ENCODE results near the gene MAD1L1.

Gene MAD1L1

GRCh38 chr7:1940863-1941262 is 291.9 kb downstream of the MAD1L1 start:
- H3K79me1 ChIP-seq (ENCODE audit: low read length): no peaks in the 10 kb centered on the region
- H2AK5ac ChIP-seq (ENCODE audit: low read length): no peak overlapping the region
- no peak overlapping the region for H3K18ac ChIP-seq (ENCODE audit: low read length)
- peaks cover 0 to 2% of the 10 kb centered on the region in 2 experiments for H3K36me3 ChIP-seq (ENCODE audit: control insufficient read depth in 1 of 2, insufficient read depth in 2 of 2, low read length in 2 of 2)
- no peak overlapping the region for H3K4me2 ChIP-seq (ENCODE audit: low read length)
- H3K4ac ChIP-seq (ENCODE audit: low read depth, low read length): no peak overlapping the region
- no peak overlapping the region for H4K91ac ChIP-seq (ENCODE audit: low read depth, low read length)
- H3K79me2 ChIP-seq (ENCODE audit: control insufficient read depth, insufficient read depth, low read length, poor library complexity): no peaks in the 10 kb centered on the region
- H3K23ac ChIP-seq (ENCODE audit: low read length): no peak overlapping the region
- H3K9ac ChIP-seq (ENCODE audit: low read length): no peak overlapping the region
- H3K14ac ChIP-seq (ENCODE audit: low read length): no peak overlapping the region
- peaks cover 4% of the 10 kb centered on the region for H3K9me3 ChIP-seq (ENCODE audit: insufficient read depth, low read depth, low read length)
- no peak overlapping the region for H2AFZ ChIP-seq (ENCODE audit: insufficient read depth, low read length, poor library complexity)
- H2BK5ac ChIP-seq (ENCODE audit: low read depth, low read length, poor library complexity): no peak overlapping the region
- no peak for DNase-seq
- no peak overlapping the region for H2BK120ac ChIP-seq (ENCODE audit: insufficient read depth, low read length, poor library complexity)
- no peaks in the 10 kb centered on the region for H3K4me1 ChIP-seq (ENCODE audit: control insufficient read depth in 1 of 2, insufficient read depth in 2 of 2, low read length in 2 of 2)
- H3K4me3 ChIP-seq (ENCODE audit: low read depth, low read length): no peak overlapping the region
- no peak overlapping the region for H3K27ac ChIP-seq (ENCODE audit: low read depth, low read length)
- no peaks in the 10 kb centered on the region for H3K27me3 ChIP-seq (ENCODE audit: insufficient read depth, low read length)
- no peak overlapping the region for H4K8ac ChIP-seq (ENCODE audit: low read depth, low read length)
- no CpG with 5 or more reads among the region's 16 CpGs for WGBS (ENCODE audit: extremely low coverage, insufficient coverage, insufficient read length)
- H4K12ac ChIP-seq (ENCODE audit: low read depth, low read length): no peak overlapping the region
- no peak overlapping the region for H2BK12ac ChIP-seq (ENCODE audit: low read length)

- Histone ChIP-seq H3K79me1 (ENCODE audit: low read length) (no peaks in the 10 kb centered on the region), H3K4me1 (ENCODE audit: control insufficient read depth in 1 of 2, insufficient read depth in 2 of 2, low read length in 2 of 2) (no peaks in the 10 kb centered on the region), H3K4ac (ENCODE audit: low read depth, low read length) (no peak overlapping the region), H3K9me3 (ENCODE audit: insufficient read depth, low read depth, low read length) (peaks cover 6% of the 10 kb centered on the region), H3K79me2 (ENCODE audit: control insufficient read depth, insufficient read depth, low read length, poor library complexity) (no peaks in the 10 kb centered on the region), H3K9ac (ENCODE audit: low read length) (no peak overlapping the region), H3K4me3 (ENCODE audit: low read depth, low read length) (no peak overlapping the region), H2BK12ac (ENCODE audit: low read length) (no peak overlapping the region), H3K18ac (ENCODE audit: low read length) (no peak overlapping the region), H2AFZ (ENCODE audit: insufficient read depth, low read length, poor library complexity) (no peak overlapping the region), H3K23ac (ENCODE audit: low read length) (no peak overlapping the region), H3K14ac (ENCODE audit: low read length) (no peak overlapping the region), H2BK5ac (ENCODE audit: low read depth, low read length, poor library complexity) (no peak overlapping the region), H2BK120ac (ENCODE audit: insufficient read depth, low read length, poor library complexity) (no peak overlapping the region), H3K27ac (ENCODE audit: low read depth, low read length) (no peak overlapping the region), H4K12ac (ENCODE audit: low read depth, low read length) (no peak overlapping the region), H3K27me3 (ENCODE audit: insufficient read depth, low read length) (no peaks in the 10 kb centered on the region), H3K4me2 (ENCODE audit: low read length) (no peak overlapping the region), H2AK5ac (ENCODE audit: low read length) (no peak overlapping the region), H4K91ac (ENCODE audit: low read depth, low read length) (no peak overlapping the region), H3K36me3 (ENCODE audit: control insufficient read depth in 1 of 2, insufficient read depth in 2 of 2, low read length in 2 of 2) (no peaks in the 10 kb centered on the region), H4K8ac (ENCODE audit: low read depth, low read length) (no peak overlapping the region)
- peak in 1 of 2 donors; percentile 34 for DNase-seq
- WGBS (ENCODE audit: extremely low coverage, insufficient coverage, insufficient read length): no CpG with 5 or more reads among the region's 21 CpGs
Observed at GRCh38 chr7:1940402-1940786, 292.4 kb downstream of the MAD1L1 start.

DNA sequence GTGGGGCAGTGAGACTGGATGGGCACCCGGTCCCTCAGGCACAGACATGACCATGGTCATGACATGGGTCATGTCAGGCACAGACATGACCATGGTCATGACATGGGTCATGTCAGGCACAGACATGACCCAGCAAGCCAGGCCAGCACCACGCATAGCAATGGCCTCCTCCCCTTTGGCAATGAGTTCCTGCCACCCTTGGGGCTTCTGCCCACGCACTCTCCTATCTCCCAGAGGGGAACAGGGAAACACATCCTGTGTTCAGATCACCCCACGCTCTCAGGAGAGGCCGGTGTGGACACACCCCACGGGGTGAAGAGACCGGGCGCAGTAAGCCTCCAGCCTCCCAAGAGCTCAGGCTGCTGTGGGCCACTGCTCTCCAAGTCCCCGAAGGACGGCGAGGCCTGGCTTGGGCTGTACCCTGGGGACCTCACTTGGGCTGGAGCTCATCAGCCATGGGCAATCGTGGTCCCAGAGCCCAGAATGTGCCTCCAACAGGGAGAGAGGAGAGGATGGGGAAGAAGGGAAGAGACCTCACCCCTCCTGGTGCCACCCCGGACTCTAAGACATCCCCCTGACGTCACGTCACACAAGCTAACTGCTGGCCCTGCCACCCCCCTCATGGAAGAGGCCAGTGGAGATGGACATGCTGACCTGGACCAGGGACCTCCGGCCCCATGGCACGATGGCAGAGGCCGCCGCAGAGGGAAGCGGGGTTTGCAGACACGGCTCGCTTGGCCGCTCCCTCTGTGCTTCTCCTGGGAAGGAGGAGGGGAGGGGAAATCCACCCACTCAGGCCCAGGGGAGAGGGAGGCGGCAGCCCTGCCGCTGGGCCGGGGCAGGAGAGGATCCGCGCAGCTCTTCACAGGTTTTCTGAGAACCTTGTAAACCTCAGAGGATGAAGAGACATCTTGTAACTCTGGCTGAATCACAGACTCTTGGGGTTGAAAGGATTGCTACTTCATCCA is 293.0 kb downstream of the MAD1L1 start:
- H3K14ac ChIP-seq (ENCODE audit: low read length): no peak overlapping the region
- H3K36me3 ChIP-seq (ENCODE audit: control insufficient read depth in 1 of 2, insufficient read depth in 2 of 2, low read length in 2 of 2): no peaks in the 10 kb centered on the region
- H3K4me3 ChIP-seq (ENCODE audit: low read depth, low read length): no peak overlapping the region
- no peak overlapping the region for H2BK12ac ChIP-seq (ENCODE audit: low read length)
- H3K27ac ChIP-seq (ENCODE audit: low read depth, low read length): no peak overlapping the region
- no peak overlapping the region for H3K9ac ChIP-seq (ENCODE audit: low read length)
- no peak overlapping the region for H4K91ac ChIP-seq (ENCODE audit: low read depth, low read length)
- no peak overlapping the region for H3K4me2 ChIP-seq (ENCODE audit: low read length)
- H3K27me3 ChIP-seq (ENCODE audit: insufficient read depth, low read length): no peaks in the 10 kb centered on the region
- no peaks in the 10 kb centered on the region for H3K4me1 ChIP-seq (ENCODE audit: control insufficient read depth in 1 of 2, insufficient read depth in 2 of 2, low read length in 2 of 2)
- WGBS (ENCODE audit: extremely low coverage, insufficient coverage, insufficient read length): no CpG with 5 or more reads among the region's 28 CpGs
- no peak overlapping the region for H2BK5ac ChIP-seq (ENCODE audit: low read depth, low read length, poor library complexity)
- no peak overlapping the region for H4K8ac ChIP-seq (ENCODE audit: low read depth, low read length)
- H3K9me3 ChIP-seq (ENCODE audit: insufficient read depth, low read depth, low read length): peaks cover 6% of the 10 kb centered on the region
- H3K4ac ChIP-seq (ENCODE audit: low read depth, low read length): no peak overlapping the region
- H3K79me1 ChIP-seq (ENCODE audit: low read length): no peaks in the 10 kb centered on the region
- H2BK120ac ChIP-seq (ENCODE audit: insufficient read depth, low read length, poor library complexity): no peak overlapping the region
- H2AK5ac ChIP-seq (ENCODE audit: low read length): no peak overlapping the region
- no peak for DNase-seq
- no peak overlapping the region for H2AFZ ChIP-seq (ENCODE audit: insufficient read depth, low read length, poor library complexity)
- H3K23ac ChIP-seq (ENCODE audit: low read length): no peak overlapping the region
- no peaks in the 10 kb centered on the region for H3K79me2 ChIP-seq (ENCODE audit: control insufficient read depth, insufficient read depth, low read length, poor library complexity)
- H3K18ac ChIP-seq (ENCODE audit: low read length): no peak overlapping the region
- no peak overlapping the region for H4K12ac ChIP-seq (ENCODE audit: low read depth, low read length)

GRCh38 chr7:1938788-1939433 is 293.8 kb downstream of the MAD1L1 start:
- Histone ChIP-seq H4K91ac (ENCODE audit: low read depth, low read length) (no peak overlapping the region), H3K27ac (ENCODE audit: low read depth, low read length) (no peak overlapping the region), H3K36me3 (ENCODE audit: control insufficient read depth in 1 of 2, insufficient read depth in 2 of 2, low read length in 2 of 2) (no peaks in the 10 kb centered on the region), H4K12ac (ENCODE audit: low read depth, low read length) (no peak overlapping the region), H2AFZ (ENCODE audit: insufficient read depth, low read length, poor library complexity) (no peak overlapping the region), H3K4me1 (ENCODE audit: control insufficient read depth in 1 of 2, insufficient read depth in 2 of 2, low read length in 2 of 2) (no peaks in the 10 kb centered on the region), H4K8ac (ENCODE audit: low read depth, low read length) (no peak overlapping the region), H2AK5ac (ENCODE audit: low read length) (no peak overlapping the region), H3K4ac (ENCODE audit: low read depth, low read length) (no peak overlapping the region), H2BK5ac (ENCODE audit: low read depth, low read length, poor library complexity) (no peak overlapping the region), H2BK120ac (ENCODE audit: insufficient read depth, low read length, poor library complexity) (no peak overlapping the region), H3K14ac (ENCODE audit: low read length) (no peak overlapping the region), H3K9me3 (ENCODE audit: insufficient read depth, low read depth, low read length) (peaks cover 6% of the 10 kb centered on the region), H3K4me3 (ENCODE audit: low read depth, low read length) (no peak overlapping the region), H3K18ac (ENCODE audit: low read length) (no peak overlapping the region), H3K79me1 (ENCODE audit: low read length) (no peaks in the 10 kb centered on the region), H3K23ac (ENCODE audit: low read length) (no peak overlapping the region), H3K27me3 (ENCODE audit: insufficient read depth, low read length) (no peaks in the 10 kb centered on the region), H3K79me2 (ENCODE audit: control insufficient read depth, insufficient read depth, low read length, poor library complexity) (no peaks in the 10 kb centered on the region), H2BK12ac (ENCODE audit: low read length) (no peak overlapping the region), H3K9ac (ENCODE audit: low read length) (no peak overlapping the region), H3K4me2 (ENCODE audit: low read length) (no peak overlapping the region)
- DNase-seq: no peak
- WGBS (ENCODE audit: extremely low coverage, insufficient coverage, insufficient read length): no CpG with 5 or more reads among the region's 39 CpGs

Data from trophoblast cell (in vitro differentiated cells and primary cell).